PC-9 (cell line): ENCODE results near the gene RGS3.

Experiments
- EZH2 ChIP-seq: fragments of 200-600 bp; sonication (generic); IDR thresholded peaks from 2 replicates; pipeline ENCODE4 v1.8.0; 2017; ENCODE audit warnings: antibody characterized with exemption, low read depth
- TF ChIP-seq, protein P1 (sequence below): fragments of 200-600 bp; sonication (generic); conservative IDR thresholded peaks from 2 replicates; pipeline ENCODE4 v1.6.1; 2017; ENCODE audit warnings: mixed run types, antibody characterized with exemption, mild to moderate bottlenecking, moderate library complexity

DNA sequence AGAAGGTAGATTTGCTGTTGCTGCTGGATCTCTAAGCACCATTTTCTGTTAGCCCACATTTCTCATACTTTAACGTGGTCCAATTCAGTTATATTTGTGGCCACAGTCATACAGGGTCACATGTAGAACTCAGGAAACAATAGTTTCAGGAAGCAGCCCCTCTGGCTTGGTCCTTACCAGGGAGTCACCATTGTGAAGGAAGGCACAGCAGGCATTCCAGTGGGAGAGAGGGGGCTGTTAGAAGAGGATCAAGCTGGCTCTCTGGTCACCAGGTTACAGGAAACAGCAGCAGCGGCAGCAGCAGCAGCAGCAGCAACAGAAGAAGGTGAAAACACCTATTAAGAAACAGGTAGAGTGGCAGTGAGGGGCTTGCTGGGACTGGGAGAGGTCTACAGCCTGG is 38.5 kb upstream of the RGS3 start:
- TF ChIP-seq, protein P1, sequence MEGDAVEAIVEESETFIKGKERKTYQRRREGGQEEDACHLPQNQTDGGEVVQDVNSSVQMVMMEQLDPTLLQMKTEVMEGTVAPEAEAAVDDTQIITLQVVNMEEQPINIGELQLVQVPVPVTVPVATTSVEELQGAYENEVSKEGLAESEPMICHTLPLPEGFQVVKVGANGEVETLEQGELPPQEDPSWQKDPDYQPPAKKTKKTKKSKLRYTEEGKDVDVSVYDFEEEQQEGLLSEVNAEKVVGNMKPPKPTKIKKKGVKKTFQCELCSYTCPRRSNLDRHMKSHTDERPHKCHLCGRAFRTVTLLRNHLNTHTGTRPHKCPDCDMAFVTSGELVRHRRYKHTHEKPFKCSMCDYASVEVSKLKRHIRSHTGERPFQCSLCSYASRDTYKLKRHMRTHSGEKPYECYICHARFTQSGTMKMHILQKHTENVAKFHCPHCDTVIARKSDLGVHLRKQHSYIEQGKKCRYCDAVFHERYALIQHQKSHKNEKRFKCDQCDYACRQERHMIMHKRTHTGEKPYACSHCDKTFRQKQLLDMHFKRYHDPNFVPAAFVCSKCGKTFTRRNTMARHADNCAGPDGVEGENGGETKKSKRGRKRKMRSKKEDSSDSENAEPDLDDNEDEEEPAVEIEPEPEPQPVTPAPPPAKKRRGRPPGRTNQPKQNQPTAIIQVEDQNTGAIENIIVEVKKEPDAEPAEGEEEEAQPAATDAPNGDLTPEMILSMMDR: no peak
- TF ChIP-seq EZH2: no peak
